NAMALWA (cell line): ENCODE data around the gene ADA.
"Not testable (repeated sequence)": the region's sequence is repeated elsewhere in the genome, so short reads cannot be mapped to it uniquely, and the experiment has no call there.

Experiments
- DNase-seq: peaks from one replicate; pipeline ENCODE4 v3.0.0-alpha.2; 2015; ENCODE audit warnings: low spot score

Gene ADA

DNA sequence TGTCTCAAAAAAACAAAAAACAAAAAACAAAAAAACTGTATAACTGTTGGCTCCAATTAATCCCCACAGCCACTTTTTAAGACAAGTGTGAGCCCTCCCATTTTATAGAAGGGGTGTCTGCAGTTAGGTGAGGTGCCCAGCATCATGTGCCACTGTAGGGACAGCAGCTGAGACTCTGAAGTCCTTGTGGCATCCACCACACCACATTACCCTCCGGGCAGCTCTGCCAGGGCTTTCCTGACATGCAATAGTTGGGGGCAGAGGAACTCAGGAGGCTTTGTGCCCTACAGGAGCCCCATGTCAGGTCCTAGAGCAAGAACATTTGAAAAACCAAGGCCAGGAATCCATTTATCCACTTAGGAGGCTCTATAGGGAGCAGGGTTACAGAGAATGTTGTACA, 51.8 kb downstream of the ADA start:
- no peak for DNase-seq

DNA sequence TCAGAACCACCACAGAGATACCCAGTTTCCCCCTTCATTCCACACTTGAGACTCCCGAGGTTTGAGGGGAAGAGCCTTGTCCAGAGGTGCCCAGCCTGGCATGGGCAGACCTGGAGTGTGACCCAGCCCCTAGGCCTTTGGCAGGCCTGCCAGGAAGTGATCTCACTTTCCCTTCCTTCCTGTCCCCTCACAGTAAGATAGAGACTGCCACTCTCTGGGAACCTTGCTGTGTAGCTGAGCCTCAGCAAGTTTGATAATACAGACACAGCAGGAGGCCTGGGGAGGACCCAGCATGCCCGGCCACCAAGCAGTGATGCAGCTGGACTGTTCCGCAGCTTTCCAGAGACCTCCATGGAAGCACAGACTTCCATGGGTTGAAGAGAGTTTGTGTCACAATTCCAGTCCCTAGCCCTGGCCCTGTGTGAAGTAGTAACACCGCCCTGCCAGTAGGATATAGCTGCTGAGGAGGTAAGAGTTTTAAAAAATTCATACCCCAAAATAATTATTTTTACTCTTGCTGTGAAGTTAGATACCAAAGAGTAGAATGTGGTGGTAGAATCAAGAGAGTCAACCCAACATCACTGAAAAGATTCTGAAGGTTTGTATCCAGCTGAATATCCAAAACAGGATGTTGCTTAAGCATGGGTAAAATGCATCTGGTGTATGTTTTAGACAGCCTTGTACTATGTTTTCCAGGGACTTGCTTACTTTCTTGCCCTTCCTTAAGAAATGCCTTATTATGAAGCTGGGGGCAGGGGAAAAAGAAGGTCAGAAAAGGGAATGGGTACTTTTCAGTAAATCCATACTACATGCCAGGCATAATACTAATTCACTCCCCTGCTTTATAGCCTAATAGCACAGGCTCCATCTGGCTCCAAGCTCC, 52.8 kb downstream of the ADA start:
- DNase-seq = no peak

DNA sequence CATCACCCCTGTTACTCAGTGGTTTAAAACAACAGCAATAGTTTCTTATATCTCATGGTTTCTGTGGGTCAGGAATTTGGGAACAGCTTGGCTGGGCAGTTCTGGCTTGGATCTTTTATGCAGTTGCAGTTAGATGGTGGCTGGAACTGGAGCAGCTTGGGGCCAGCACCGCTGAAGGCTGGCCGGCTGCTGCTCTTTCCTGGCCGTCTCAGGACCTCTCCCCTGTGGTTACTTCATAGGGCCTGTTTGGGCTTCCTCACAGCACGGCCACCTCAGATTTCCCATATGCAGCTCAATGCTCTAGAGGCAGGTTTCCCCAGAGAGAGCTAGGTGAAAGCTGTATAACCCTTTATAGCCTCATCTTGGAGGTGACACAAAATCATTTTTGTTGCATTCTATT, 53.6 kb downstream of the ADA start:
- DNase-seq = no peak

DNA sequence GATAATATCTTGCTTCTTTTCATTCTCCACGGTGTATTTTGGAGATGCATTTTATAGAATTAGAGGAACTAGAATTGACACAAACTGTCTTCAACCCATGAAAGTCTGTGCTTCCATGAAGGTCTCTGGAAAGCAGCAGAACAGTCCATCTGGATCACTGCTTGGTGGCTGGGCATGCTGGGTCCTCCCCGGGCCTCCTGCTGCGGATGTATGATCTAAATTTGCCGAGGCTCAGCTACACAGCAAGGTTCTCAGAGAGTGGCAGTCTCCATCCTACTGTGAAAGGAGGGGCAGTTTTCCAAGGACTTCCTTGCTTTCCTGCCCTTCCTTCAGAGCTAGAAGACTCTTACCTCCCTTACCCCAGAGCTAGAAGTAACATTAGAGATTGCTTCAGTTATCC, 54.0 kb downstream of the ADA start:
- DNase-seq = no peak

DNA sequence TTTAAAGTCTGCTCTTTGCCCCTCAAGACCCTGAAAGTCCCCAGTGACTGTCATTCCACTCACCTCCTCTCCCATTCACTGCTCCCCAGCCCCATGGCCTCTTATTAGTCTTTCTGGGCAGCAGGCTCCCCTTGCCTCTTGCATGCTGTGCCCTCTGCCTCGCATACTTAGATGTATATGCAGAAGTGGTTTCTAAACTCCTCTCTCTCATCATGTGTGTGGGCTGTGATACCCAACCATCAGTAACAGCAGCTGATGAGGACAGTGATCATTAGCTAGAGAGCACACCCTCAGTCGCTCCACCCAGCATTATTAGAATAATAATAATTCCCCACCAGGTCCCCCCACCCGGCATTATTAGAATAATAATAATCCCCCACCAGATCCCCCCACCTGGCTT, 54.6 kb downstream of the ADA start:
- DNase-seq = no peak

DNA sequence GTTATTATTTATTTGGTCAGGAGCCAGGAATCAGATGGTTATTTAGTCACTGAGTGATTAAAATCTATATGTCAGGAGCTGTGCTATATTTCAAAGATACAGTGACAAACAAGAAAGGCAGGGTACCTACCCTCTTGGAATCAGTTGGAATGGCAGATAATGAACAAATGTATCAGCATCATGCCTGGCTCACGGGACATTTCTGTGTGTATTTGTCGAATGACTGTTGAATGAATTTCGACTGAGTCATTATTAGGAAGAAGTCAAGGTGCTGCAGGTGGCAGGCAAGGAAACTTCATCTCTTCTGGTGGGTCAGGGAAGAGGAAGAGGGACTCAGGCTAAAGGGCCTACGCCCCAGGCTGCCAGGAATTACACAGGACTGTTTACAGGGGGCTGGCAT, 55.5 kb downstream of the ADA start:
- no peak for DNase-seq

DNA sequence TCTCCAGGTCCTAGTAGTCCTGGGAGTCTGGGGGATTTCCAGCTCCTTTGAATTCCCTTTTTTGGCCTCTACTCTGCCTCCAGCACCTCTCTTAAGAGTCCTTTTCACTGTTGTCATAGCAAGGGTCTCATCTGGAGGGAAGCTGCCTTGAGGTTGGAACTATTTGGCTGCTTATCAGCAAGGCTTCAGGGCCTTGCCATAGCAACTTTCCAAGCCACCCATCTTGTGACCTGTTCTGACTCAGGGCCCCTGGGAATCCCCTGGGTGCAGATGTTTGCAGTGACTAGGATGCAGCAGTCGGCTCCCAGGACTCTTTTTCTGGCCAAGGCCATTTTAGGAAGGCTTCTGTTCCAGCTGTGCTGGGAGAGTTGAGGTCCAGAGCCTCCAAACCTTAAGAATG, 56.8 kb downstream of the ADA start:
- peak; percentile 38 for DNase-seq

DNA sequence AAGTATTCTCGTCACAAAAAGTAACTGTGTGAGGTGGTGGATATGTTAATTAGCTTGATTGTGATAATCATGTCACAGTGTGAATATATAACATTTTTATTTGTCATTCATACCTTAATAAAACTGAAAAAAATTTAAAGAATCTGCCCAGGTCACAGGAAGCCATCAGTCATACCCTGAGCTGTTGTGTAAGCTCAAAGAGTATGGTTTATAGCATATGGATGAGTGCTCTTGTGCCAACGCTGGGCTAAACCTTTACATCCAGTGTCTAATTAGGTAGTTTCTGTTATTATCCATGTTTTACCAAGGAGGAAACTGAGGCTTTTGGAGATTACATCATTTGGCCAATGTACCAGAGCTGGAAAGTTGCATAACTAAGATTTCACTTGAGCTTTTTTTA, 57.7 kb downstream of the ADA start:
- DNase-seq = no peak

DNA sequence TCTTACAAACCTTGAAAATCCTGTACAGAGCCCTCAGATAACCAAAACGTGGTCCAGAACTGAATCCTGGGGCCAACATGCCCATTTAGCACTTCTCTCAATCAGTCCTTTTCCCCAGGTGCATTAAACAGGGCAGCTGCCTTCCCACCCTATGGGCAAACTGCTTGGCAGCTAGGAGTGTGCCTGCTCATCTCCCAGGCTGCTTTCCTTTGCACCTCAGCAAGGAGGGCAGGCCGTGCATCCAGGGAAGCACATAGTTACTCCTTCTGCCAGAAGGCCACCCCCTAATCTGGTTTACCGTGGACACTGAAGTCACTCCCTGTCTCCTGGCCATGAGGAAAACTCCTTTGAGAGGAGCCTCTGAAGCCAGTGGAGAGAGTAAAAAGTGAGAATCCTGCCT, 59.1 kb downstream of the ADA start:
- DNase-seq = no peak

DNA sequence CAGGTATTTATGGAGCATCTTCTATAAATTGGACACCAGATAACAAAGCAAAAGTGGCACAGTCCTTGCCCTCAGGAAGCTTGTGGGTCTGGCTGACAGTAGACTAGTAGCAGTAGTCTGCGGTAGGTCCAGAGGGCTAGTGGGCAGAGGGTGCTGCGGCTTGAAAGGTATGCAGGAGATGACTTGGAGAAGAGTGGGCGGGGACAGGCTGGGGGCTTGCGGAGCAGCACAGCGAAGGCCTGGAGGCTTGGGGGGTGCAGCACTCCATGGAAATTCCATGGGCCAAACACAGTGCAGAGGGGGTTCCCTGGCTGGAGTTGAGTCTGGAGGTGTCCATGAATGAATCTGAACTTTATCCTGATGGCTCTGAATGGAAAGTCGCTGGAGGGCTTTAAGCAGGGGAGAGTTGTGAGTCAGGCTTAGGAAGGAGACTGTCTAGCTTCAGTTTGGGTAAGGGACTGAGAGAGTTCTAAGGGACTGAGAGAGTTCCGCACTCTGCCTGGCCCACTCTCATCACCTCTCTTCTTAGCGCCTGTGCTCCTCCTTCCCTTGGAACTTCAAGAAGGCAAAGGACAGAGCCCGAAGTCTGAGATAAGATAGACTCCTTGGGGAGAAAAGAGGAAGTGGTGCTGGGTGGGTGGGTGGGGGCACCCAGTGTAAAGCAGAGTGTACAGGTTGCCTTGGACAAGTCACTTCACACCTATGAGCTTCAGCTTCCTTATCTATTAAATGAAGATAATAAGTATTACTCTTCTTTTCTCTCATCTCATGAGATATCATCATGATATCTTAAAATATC, 60.3 kb downstream of the ADA start:
- no peak for DNase-seq

DNA sequence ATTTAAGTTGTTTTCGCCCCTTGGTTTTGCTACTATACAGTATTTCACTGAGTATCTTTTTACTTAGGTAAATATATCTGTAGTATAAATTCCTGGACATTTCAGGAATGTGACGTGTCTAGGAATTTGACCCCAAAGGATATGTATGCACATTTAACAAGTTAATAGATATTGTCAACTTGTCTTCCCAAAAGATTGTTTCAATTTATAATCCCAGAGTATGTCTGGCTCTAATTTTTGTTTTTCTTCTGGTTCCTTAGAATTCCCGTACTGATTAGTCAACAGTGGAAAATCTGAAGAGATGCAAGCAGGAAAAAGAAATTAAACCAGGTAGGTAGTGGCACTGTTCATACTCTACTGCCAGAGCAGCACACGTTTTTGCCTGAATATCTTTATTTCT, 62.0 kb downstream of the ADA start:
- DNase-seq = no peak

DNA sequence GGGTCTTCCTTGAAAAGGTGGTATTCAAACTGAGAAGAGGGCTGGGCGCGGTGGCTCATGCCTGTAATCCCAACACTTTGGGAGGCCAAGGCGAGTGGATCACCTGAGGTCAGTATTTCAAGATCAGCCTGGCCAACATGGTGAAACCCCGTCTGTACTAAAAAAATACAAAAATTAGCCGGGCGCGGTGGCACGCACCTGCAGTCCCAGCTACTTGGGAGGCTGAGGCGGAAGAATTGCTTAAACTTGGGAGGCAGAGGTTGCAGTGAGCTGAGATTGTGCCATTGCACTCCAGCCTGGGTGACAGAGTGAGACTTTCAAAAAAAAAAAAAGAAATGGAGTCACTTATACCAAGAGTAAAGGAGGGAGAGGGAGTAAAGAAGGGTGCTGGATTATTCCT, 63.2 kb downstream of the ADA start:
- DNase-seq = not testable (repeated sequence)

DNA sequence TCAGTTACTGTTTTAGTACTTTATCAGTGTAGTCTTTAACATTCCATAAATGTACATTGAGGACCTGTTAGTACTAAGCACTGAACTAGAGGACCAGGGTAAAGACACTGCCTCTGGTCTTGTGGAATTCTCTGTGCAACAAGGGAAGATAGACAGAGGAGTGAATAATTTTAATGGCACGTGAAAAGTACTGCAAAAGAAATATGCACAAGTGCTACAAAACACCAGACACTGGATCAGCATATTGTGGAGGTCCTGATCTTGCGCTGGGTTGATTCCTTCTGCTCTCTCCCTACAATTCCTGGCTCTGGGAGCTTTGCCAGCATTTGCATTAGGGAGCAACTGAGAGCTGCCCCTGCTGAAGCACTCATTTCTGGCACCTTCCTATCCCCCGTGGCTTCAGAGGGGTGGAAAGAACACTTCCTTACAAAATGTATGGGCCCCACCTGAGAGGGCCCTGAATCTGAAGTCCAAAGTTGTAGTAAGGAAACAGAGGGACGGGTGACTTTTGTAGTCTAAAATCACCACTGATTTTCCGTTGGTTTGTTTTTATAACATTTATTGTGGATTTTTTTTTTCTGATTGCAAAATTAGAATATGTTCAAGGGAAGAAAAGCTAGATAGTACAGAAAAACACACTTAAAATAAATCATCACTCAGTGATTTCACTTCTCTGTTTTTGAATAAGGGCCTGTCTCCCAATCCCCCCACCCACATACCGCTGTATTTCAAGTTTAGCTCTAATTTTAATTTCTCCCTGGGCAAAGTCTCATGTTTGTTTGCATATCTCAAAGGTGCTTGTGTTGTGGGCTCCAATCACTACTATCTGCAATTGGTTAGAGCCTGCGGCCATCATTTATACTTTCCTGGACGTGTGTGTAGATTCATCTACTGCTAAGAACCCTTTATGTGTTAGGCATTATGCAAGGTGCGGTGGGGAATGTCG, 64.2 kb downstream of the ADA start:
- peak; percentile 68 for DNase-seq

DNA sequence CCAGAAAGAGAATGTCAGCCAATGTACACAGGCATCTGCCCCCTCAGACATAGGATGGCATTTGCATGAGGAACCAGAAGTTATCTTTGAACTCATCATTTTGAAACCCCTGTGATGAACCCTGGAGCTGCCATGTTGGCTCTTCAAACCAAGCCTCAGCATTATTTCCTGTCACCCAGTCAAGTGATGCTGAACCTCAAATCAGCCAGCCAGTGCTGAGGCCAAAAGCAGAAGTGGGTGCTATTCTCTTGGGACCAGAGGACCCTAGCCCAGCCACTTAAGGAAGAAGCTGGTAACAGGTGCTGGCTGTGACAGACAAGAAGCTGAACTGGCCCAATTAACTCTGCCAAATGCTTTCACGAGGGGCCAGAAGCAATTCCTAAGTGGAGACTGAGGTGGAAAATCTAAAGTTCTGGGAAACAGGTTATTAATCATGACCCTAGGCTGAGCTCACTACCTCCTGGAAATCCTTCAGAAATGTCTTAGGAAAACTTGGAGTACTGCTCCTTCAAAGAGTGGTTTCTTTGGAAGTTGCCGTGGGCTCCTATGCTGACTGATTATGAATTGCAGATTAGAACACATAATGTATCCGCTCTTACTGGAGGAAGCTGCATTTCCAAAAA, 65.1 kb downstream of the ADA start:
- peak; percentile 99 for DNase-seq

DNA sequence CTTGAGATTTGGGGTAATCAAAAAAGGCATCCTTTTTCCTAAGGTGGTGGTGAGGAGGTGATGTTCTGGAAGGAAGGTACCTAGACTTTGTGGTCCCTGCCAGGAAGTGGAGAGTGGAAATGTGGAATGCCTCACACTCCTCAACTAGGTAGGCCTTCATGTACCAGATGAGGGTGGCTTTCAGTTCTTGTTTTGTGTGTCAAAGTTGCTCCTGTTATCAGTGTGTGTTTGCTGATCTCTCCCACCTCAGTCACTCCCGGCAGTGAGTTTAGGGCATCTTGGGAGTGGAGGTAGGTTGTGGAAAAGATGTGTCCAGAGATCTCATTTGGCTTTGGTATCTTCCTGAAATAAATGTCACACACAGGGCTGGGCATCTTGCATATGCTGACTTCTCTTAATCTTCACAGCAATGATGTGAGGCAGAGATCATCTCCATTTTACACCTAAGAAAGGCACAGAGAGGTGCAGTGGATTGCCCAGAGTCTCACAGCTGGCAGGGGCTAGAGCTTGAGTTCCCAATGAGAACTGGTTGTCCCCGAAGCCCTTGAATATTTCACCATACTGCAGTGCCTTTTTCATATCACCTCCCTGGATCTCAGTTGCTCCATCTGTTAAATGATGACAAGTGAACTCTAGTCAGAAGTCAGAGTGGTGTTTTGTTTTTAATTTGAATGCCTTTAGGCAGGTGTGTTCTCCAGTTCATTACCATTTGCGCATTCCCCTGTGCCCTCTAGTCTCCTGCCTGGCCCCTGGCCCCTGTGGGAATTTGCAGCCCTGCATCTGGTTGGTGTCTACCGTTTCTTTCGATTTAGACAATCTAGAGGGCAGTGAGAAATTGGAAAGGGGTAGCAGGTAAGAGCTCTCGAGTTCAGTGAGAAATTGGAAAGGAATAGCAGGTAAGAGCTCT, 66.2 kb downstream of the ADA start:
- peak; percentile 77 for DNase-seq

DNA sequence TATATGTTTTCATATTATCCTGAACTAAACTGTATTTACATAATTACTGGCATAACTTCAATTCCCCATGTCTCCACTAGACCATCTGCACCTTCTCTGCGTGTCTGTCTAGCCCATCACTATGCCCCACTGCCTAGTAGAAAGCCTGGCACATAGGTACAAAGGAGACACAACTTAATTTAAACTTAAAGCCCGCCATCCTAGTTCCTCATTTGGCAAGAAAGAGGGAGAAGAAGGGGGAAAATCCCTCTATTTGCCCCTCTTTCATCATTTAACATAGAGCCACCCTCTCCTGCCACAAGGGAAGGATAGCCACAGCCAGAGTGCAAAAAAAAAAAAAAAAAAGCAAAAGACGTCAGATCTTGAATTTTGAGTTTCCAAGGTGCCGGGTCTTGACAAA, 67.3 kb downstream of the ADA start:
- peak; percentile 77 for DNase-seq

DNA sequence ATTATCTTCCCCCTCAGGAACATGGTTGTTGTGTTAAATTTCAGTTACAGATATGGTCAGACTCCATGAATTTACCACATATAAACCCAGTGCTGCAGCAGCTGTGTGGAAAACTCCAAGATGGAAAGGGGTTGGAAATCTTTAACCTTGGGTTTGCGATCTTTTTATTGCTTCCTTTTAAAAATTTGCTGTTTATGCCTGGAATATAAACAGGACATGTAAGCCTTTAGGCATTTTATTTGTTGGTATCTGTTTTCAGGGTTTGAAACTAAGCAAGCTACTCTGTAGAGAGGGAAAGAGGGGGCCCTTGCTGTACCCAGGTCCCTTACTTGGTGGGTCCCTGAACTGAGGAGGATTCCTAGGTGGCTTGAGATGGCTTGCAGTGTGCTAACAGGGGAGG, 68.3 kb downstream of the ADA start:
- DNase-seq = no peak

DNA sequence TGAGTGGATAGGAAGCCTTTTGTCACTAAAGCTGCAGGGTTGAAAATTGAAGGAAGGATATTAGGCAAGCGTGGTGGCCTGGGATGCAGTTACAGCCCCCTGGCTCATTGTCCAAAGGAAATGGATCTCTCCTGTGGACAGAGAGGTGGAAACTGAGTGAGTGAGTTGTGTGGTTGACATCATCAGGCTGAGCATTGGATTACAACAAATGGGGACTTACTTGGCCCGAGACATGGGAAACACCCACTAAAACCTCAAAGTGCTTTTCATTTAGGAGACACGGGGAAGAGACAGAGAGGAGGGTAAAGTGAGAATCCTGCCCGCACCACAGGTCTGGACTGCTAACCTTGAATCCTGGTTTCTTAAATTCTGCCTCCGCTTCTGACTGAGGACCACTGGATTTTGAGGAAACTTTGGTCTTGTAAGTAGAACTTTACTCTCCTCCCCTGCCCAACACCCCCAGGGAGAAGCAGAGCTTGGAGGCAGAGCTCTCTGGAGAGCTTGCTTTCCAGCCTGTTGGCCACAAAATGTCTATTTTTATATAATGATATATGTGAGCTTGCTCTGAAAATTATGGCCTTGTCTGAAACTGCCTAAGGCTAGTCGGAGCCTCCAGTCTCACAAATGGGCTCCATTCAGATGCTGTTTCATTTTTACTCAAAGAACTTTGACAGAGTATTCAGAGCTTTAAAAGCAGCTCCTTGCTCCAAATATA, 69.0 kb downstream of the ADA start, which contains the start of gene PKIG:
Gene PKIG, plus strand, starts transcription at position 269 of the 715 bp plus-strand sequence. CDS start 31,978 bp downstream, outside the sequence.
- DNase-seq = peak; percentile 47

DNA sequence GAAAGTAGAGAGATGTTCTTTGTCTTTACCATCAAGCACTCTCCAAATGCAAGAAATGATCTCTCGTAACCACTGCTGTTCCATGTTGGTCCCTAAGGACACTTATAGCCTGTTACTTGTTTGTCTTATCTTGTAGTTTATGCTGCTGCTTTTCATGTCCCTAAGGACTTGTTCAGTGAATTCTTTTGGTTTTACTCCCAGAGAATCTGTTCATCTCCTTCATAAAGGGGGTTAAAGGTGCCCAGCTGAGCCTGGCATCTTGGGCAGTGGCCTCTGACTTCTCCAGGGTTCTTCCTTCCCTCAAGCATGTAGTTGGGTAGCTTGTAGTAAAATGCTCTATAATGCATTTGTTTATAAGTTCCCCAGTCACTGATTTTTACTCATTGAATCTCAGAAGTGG, 70.0 kb downstream of the ADA start:
- DNase-seq = peak; percentile 26
